Dendritic cell treated with granulocyte-macrophage colony-stimulating factor and Interleukin-4, amounts not matched to agents 40 ng/mL and 50 ng/mL, for 4 days (primary cell): ENCODE data around the gene NOXO1.
A peak's percentile ranks its signal among the peaks of the same experiment; 100 is the strongest.

Source experiments
- H3K27ac Mint-ChIP-seq: one replicate; pipeline ENCODE4 v1.8.0; 2022; ENCODE audit warnings: mild to moderate bottlenecking, mixed read lengths
- H3K27me3 Mint-ChIP-seq: one replicate; pipeline ENCODE4 v1.8.0; 2022; ENCODE audit warnings: mild to moderate bottlenecking, mixed read lengths
- H3K36me3 Mint-ChIP-seq: one replicate; pipeline ENCODE4 v1.8.0; 2022; ENCODE audit warnings: low read depth, mixed read lengths
- H3K4me1 Mint-ChIP-seq: one replicate; pipeline ENCODE4 v1.8.0; 2022; ENCODE audit warnings: low read depth, mixed read lengths
- H3K4me3 Mint-ChIP-seq: one replicate; pipeline ENCODE4 v1.8.0; 2022; ENCODE audit warnings: mild to moderate bottlenecking, moderate library complexity, mixed read lengths
- H3K9me3 Mint-ChIP-seq: one replicate; pipeline ENCODE4 v1.8.0; 2022; ENCODE audit warnings: mixed read lengths
- intact Hi-C: fragments of 100-400 bp; cut with micrococcal nuclease; formaldehyde crosslinking; loops from one replicate; pipeline ENCODE4 v1.15.0; 2022

The NOXO1 gene

DNA sequence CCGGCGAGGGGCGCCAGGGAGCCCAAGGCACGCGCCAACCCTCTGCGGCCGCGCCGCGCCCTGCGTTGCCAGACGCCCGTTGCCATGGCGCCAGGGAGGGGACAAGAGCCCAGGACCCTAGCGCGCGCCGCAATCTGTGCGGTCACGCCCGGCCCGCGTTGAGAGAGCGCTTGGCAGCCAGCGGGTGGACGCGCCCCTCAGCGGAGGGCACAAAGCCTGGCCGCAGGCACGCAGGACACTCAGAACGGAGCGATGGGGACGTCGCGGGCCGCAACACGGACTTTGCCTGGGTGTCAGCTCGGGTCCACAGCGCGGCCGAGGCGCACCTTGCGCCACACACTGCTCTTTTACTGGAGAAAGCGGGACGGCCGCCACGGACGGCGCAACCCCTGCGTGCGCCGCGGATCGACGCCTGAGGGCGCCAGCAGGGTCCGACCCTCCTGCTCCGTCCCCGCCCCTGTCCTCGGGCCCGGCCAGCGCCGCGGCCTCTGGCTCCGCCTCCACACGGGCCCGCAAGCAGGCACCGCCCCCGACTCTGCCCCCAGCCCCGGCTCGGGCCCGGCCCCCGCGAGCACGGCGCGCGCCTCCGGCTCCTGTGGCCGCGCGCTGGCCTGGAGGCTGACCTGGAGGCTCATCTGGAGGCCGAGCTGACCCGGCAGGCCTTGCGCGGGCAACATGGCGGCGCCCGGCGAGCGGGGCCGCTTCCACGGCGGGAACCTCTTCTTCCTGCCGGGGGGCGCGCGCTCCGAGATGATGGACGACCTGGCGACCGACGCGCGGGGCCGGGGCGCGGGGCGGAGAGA, 2.5 kb upstream of the NOXO1 start, which contains the start of gene GFER:
Gene GFER, plus strand, starts transcription at position 650 of the 803 bp plus-strand sequence. Its CDS starts 26 bp downstream, at position 676.
- intact Hi-C loops, result no loop called here
- Mint-ChIP-seq H3K4me1 (peaks cover 39% of the 10 kb centered on the region), H3K27ac (peak within 1 kb of the TSS; percentile 73), H3K9me3 (no peaks in the 10 kb centered on the region), H3K27me3 (peaks cover 62% of the 10 kb centered on the region), H3K4me3 (peak within 1 kb of the TSS; percentile 79), H3K36me3 (peaks cover 38% of the 10 kb centered on the region)

DNA sequence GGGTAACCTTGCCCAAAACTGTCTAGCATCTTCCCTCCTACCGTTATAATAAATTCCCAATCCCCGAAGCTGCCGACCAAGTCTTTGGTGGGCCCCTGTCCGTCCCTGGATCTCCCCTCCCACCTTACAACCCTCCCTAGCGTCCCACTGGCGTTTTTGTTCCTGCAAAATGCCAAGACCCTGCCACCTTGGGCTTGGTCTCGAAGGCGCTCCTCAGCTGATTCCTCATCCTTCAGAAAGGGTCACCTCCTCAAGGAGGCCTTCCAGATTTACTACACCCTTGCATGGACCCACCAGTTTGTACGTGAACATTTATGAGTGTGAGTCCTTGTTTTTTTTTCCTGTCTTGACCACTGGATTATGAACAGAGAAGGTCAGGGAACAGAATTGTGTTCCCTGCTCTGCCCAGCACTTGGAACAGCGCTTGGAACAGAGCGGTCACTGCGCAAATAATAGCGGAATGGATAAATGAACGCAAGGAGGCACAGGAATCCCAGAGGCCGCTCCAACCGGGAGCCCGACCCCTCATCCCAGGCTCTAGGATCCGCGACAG, 1.8 kb upstream of the NOXO1 start:
- peaks cover 64% of the 10 kb centered on the region for H3K27me3 Mint-ChIP-seq
- intact Hi-C loops, result no loop called here
- peak overlapping the region; percentile 79 for H3K4me3 Mint-ChIP-seq
- peaks cover 42% of the 10 kb centered on the region for H3K4me1 Mint-ChIP-seq
- peaks cover 44% of the 10 kb centered on the region for H3K36me3 Mint-ChIP-seq
- no peaks in the 10 kb centered on the region for H3K9me3 Mint-ChIP-seq
- H3K27ac Mint-ChIP-seq, result peak overlapping the region; percentile 73

DNA sequence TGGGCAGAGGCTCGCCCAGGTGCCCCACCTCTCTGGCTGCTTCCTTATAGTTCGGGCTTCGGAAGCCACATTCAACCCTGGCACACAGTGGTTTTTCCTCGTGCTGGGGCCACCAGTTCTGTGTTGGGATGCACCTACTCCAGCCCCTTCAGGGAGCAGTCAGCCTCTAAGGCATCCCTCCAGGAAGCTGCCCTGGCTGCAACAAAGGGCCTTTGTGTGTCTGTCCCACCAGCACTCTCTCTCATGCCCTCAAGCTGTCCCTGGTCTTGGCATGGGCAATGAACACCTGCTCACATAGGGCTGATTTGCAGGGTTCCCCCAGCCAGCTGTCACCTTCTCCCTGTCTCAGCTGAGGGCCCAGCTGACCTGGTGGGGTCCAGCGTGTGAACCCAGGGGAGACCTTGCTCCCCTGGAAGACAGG, 754 bp upstream of the NOXO1 start:
- Mint-ChIP-seq H3K27me3 (peaks cover 66% of the 10 kb centered on the region), H3K4me3 (no peak overlapping the region), H3K9me3 (no peaks in the 10 kb centered on the region), H3K4me1 (peaks cover 42% of the 10 kb centered on the region), H3K27ac (no peak overlapping the region), H3K36me3 (peaks cover 46% of the 10 kb centered on the region)
- intact Hi-C loops, result no loop called here

DNA sequence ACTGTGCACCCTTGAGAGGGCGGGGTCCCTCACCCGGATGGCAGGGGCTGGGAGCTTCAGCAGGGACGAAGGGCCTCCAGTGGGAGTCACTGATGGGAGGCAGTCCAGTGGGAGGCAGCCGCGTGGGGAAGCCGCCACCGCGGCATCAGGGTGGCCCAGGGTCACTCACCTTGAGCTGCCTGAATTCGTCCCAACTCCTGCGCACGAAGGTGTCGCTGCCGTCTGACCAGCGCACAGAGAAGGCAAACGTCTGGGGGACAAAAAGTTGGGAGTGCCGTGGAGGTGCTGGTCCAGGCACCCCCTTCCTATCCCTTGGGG, 540 bp downstream of the NOXO1 start:
- Mint-ChIP-seq H3K4me1 (peaks cover 30% of the 10 kb centered on the region), H3K36me3 (peaks cover 46% of the 10 kb centered on the region), H3K27me3 (peaks cover 62% of the 10 kb centered on the region), H3K9me3 (no peaks in the 10 kb centered on the region), H3K4me3 (no peak overlapping the region), H3K27ac (no peak overlapping the region)
- intact Hi-C loops, result no loop called here

DNA sequence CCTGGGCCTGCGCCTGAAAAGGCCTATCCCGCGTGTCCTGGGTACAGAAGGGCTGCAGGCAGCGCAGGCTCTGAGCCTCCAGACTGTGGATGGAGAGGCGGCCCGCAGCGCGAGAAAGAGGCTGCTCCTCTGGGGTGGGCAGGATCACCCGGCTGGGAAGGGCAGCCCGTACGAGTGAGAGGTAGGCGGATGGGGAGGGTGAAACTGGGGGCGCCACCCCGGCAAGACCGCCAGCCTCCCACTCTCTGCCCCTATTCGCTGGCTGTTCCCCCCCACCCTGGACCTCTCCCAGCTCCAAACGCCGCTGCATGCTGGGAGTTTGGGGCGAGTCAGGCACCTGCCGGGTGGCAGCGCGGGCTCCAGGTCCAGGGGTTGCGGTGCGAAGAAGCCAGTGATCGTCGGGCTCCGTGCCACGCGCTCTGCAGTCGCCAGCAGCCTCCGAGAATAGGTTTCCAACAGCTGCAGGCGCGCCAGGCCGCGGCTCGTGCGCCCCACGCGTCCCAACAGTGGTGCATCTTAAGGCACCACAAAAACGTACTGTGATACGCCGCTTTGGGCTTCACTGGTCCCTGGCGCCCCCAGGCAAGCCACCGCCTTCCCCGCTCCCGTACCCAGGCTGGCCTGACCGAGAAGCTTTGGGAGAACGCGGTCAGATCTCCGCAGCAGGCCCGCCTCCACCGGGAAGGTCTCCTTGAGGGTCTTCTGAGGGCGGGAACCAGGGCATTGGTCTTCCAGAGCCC, 1.1 kb downstream of the NOXO1 start:
- no peak overlapping the region for H3K4me3 Mint-ChIP-seq
- peaks cover 25% of the 10 kb centered on the region for H3K4me1 Mint-ChIP-seq
- intact Hi-C loops, result no loop called here
- no peak overlapping the region for H3K27ac Mint-ChIP-seq
- peaks cover 46% of the 10 kb centered on the region for H3K36me3 Mint-ChIP-seq
- H3K9me3 Mint-ChIP-seq, result no peaks in the 10 kb centered on the region
- peaks cover 62% of the 10 kb centered on the region for H3K27me3 Mint-ChIP-seq

DNA sequence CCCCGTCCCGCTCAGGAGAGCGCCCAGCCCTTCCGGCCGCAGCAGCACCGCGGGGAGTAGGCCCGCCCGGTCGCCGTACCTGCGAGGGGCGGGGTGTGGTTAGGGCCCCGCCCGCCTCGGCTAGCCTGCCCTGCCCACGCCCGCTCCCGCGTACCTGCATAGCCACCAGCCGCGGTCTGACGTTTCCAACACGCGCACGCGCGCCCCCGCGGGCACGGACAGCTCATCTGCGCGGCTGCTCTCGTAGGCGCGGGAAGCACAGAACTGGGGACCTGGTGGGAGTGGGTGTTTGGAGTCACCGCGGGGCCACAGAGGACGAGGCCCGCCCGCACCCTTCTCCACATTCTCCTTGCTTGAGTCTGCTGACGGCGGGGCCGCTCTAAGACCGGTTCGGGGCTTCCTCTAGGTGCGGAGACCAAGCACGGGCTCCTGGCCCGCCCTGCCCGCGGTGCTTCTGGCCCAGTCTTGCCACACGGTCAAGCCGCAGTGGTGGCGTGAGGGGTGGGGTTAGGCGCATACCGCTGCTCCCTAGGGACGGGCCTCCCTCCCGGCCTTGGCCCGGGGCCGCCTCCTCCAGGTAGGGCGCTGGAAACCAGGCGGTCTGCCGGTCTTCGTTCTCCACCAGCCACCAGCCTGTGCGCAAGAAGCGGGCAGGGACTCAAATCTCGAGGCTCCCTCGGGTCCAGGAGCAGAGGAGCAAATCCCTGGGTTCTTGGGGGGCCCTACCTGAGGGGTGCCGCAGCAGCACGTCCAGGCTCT, 1.8 kb downstream of the NOXO1 start:
- Mint-ChIP-seq H3K4me3 (no peak overlapping the region), H3K36me3 (peaks cover 52% of the 10 kb centered on the region), H3K27me3 (peaks cover 62% of the 10 kb centered on the region), H3K9me3 (no peaks in the 10 kb centered on the region), H3K27ac (no peak overlapping the region), H3K4me1 (peaks cover 17% of the 10 kb centered on the region)
- intact Hi-C loops, result no loop called here

DNA sequence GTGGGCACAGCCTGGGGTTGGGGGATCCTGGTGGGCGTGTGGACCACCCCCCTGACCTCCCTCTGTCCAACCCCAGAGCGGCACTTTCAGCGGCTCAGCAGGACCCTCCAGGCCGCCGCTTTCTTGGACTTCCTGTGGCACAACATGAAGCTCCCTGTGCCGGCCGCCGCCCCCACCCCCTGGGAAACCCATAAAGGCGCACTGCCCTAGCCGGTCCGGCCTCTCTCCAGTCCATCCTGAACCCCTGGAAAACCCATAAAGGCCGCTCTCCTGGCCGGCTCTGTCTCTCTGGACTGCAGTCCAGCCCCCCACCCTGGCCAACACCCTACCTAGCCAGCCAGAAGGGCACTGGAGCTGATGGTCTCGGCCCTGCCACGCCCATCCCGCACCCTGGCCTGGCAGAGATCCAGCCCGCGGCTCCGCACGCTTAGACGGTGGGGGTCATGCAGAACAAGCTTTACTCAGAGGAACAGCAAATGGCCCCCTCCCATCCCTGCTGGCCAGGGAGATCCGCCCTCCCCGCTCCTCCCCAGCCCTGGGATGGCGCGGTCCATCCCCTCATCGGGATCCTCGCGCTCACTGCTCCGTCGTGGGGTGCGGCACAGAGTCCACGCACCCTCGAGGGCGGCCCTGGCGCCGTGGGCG, 2.7 kb downstream of the NOXO1 start:
- Mint-ChIP-seq H3K27me3 (peaks cover 62% of the 10 kb centered on the region), H3K4me3 (no peak overlapping the region), H3K4me1 (peaks cover 22% of the 10 kb centered on the region), H3K36me3 (peaks cover 60% of the 10 kb centered on the region), H3K27ac (no peak overlapping the region), H3K9me3 (no peaks in the 10 kb centered on the region)
- intact Hi-C loops, result no loop called here

DNA sequence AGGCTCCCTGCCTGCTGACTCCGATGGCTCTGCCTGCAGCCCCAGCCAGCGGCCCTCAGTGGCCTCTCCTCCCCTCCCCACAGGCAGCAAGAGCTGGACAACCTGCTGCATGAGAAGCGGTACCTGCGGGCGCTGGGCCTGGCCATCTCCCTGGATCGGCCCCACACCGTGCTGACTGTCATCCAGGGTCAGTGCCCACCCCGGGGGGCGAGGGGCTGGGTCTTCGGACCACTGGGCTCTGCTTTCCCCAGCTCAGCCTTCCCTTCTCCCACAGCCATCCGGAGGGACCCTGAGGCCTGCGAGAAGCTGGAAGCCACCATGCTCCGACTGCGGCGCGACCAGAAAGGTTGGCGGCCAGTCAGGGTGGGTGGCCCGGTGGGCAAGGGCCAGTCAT, 3.4 kb downstream of the NOXO1 start:
- H3K27ac Mint-ChIP-seq, result no peak overlapping the region
- H3K27me3 Mint-ChIP-seq, result peaks cover 54% of the 10 kb centered on the region
- no peaks in the 10 kb centered on the region for H3K9me3 Mint-ChIP-seq
- H3K4me3 Mint-ChIP-seq, result no peak overlapping the region
- H3K4me1 Mint-ChIP-seq, result peaks cover 22% of the 10 kb centered on the region
- intact Hi-C loops, result no loop called here
- H3K36me3 Mint-ChIP-seq, result peaks cover 60% of the 10 kb centered on the region

DNA sequence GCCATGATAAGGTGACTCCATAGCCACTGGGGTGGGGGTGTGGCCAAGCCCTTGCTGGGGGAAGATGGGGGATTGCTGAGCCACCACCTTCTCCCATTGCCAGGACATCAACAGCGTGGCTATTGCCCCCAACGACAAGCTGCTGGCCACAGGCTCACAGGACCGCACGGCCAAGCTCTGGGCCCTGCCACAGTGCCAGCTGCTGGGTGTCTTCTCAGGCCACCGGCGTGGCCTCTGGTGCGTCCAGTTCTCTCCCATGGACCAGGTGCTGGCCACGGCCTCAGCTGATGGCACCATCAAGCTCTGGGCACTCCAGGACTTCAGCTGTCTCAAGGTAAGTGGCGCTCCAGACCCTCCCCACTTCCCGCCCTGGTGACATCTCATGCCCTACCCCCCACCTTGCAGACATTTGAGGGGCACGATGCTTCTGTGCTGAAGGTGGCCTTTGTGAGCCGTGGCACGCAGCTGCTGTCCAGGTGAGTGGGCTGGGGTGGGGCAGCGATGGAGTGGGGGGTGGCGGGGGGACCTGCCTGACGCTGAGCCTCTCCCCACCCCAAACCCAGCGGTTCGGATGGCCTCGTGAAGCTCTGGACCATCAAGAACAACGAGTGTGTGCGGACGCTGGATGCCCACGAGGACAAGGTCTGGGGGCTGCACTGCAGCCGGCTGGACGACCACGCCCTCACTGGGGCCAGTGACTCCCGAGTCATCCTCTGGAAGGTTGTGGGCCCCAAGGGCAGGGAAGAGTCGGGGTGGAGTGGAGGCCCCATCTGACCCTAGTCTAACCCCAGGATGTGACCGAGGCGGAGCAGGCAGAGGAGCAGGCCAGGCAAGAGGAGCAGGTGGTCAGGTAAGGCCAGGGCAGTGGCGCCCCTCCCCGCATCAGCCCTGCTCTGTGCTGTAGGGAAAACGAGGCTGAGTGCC, 4.1 kb downstream of the NOXO1 start:
- intact Hi-C loops, result no loop called here
- H3K4me1 Mint-ChIP-seq, result peaks cover 22% of the 10 kb centered on the region
- no peak overlapping the region for H3K4me3 Mint-ChIP-seq

DNA sequence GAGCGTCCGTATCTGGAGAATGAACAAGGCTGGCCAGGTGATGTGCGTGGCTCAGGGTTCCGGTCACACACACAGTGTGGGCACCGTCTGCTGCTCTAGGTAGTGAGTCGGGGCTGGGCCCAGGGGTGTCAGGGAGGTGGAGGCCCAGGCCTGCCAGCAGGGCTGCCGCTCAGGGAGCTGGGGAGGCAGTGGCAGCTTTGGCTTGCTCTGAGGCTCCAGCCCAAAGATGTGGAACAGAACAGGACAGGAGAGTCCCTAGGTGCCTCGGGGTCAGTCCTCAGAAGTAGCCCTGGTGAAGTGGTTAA, 5.1 kb downstream of the NOXO1 start:
- no peak overlapping the region for H3K4me3 Mint-ChIP-seq
- H3K9me3 Mint-ChIP-seq, result no peaks in the 10 kb centered on the region
- intact Hi-C loops, result no loop called here
- peaks cover 71% of the 10 kb centered on the region for H3K36me3 Mint-ChIP-seq
- no peak overlapping the region for H3K27ac Mint-ChIP-seq
- peaks cover 31% of the 10 kb centered on the region for H3K4me1 Mint-ChIP-seq
- peaks cover 37% of the 10 kb centered on the region for H3K27me3 Mint-ChIP-seq

More for the DNA sequence above, 4.1 kb downstream of the NOXO1 start:
- Mint-ChIP-seq H3K27ac (no peak overlapping the region), H3K27me3 (peaks cover 48% of the 10 kb centered on the region), H3K9me3 (no peaks in the 10 kb centered on the region), H3K36me3 (peaks cover 61% of the 10 kb centered on the region)

DNA sequence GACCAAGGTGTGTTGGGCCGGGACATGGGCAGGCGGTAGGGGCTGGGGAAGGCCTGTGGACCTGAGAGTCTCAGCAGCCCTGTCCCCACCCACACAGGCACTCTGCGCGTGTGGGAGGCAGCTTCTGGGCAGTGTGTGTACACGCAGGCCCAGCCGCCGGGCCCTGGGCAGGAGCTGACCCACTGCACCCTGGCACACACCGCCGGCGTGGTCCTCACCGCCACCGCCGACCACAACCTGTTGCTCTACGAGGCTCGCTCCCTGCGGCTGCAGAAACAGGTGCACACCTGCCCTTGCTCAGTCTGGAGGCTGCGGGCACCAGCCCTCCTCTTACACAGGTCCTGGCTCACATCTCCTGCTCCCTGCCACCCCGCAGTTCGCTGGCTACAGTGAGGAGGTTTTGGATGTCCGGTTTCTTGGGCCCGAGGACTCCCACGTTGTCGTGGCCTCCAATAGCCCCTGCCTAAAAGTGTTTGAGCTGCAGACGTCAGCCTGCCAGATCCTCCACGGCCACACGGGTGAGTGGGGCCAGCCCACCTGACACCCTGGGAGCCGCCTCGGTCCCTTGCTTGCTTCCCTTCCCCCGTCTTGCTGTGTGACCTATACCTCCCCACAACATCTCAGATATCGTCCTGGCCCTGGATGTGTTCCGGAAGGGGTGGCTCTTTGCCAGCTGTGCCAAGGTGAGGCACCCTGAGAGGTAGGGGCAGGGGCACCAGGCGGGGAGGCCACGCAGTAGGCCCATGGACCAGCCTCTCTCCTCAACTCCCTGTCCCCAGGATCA, 5.6 kb downstream of the NOXO1 start:
- peaks cover 36% of the 10 kb centered on the region for H3K4me1 Mint-ChIP-seq
- H3K36me3 Mint-ChIP-seq, result peaks cover 71% of the 10 kb centered on the region
- no peaks in the 10 kb centered on the region for H3K9me3 Mint-ChIP-seq
- no peak overlapping the region for H3K4me3 Mint-ChIP-seq
- H3K27ac Mint-ChIP-seq, result no peak overlapping the region
- intact Hi-C loops, result no loop called here
- peaks cover 32% of the 10 kb centered on the region for H3K27me3 Mint-ChIP-seq
